GM19372 (cell line): Measurements from ENCODE around the gene STXBP4.
"Not testable (repeated sequence)": the region's sequence is repeated elsewhere in the genome, so short reads cannot be mapped to it uniquely, and the experiment has no call there.

ENCODE experiments used
- ATAC-seq: cut with Tn5 transposase; IDR thresholded peaks from one replicate; pipeline ENCODE4 v1.9.1; 2021; ENCODE audit warnings: mild to moderate bottlenecking, low read depth, moderate library complexity; ENCODE audit not compliant: unreplicated experiment

Gene STXBP4

DNA sequence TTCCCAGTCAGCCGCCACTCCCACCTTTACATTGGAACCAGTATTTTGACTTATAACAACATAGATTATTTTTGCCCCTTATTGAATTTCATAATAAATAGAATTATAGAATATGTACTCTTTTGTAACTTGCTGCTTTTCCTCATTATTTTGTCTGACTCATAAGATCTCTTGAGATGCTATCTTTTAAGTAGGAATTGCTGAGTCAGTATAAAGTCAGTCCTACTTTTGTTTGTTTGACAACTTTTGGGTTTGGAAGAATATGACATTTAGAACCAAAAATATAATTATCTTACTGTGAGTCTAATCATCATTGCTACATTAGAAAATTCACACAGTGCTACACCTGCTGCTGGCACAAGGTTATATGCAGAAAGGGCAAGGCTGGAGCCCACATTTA lies 69.7 kb downstream of the STXBP4 start:
- ATAC-seq = no peak

DNA sequence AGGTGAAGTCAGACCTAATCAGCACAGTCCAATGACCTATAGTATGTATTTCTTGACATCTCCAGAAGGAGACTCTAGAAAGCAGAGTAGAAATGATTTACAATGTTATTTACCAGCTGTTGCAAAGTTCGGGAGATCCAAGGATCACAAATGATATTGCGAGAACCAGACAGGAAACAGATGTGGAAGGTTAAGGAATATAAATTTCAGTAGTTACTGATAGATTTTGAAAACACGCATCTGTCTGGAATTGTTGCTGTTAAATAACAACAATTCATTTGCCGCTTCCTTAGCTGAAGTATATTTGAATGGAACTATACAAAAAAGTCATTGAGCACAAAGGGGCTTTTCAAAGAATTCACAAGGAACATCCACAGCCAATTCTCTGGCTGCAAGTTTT lies 72.0 kb downstream of the STXBP4 start:
- ATAC-seq = no peak

DNA sequence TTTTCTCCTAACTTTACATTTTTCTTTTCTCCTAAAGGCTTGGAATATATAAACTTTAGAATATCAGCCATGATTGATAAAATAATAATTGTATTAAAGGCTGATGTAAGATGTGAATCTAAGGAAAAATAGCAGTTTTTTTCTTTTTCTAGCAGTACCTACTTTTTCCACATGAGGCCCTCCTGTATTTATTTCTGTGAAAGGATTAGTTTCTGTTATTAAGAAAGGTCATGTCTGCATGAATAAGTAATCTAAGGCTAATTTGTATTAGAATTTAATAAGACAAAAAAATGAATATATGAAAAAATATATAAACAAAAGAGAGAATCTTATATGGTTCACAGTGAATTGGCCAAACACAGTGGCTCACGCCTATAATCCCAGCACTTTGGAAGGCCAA lies 85.3 kb downstream of the STXBP4 start:
- ATAC-seq = no peak

DNA sequence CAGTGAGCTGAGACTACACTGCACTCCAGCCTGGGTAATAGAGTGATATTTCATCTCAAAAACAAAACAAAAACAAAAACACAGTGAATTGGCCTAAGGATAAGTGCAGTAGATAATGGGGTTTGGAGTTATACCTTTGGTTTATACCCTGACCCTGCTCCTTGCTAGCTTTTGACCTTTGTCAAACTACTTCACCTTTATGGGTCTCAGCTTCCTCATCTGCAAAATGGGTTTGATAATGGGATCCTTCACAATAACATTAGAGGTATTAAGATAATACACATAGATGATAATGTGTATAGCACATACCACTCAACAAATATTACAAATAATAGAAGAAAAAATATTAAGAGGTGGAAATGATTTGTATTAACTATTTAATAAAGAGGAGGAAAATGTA lies 85.9 kb downstream of the STXBP4 start:
- ATAC-seq = no peak

DNA sequence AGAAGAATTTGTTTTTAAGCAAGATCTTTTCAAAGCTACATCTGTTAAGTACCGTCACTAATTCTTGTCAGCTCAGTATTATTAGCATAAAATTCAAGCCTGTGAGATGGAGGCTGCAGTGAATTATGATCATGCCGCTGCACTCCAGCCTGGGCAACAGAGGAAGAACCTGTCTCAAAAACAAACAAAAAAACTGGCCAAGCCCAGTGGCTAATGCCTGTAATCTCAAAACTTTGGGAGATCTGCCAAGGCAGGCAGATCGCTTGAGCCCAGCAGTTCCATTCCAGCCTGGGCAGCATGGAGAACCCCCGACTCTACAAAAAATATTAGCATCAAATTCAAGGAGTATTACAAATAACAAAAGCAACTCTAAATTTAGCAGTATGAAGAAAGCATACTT lies 88.0 kb downstream of the STXBP4 start:
- no peak for ATAC-seq

DNA sequence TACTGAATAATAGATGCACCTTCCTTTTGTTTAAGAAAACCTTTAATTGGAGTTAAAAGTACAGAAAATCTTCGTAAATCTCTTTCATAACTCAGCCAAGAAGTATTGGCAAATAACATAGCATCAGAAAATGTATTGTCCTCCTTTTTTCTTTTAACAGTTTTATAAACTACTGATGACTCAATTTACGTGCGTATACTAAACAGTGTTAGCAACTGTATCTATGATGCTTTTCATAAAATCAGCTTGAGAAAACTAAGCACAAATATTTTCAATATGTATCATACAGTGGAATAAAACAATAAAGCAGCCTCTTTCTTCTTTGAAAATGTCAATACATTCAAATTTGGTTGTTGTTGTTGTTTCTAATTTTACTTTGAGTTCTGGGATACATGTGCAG lies 88.6 kb downstream of the STXBP4 start:
- no peak for ATAC-seq

DNA sequence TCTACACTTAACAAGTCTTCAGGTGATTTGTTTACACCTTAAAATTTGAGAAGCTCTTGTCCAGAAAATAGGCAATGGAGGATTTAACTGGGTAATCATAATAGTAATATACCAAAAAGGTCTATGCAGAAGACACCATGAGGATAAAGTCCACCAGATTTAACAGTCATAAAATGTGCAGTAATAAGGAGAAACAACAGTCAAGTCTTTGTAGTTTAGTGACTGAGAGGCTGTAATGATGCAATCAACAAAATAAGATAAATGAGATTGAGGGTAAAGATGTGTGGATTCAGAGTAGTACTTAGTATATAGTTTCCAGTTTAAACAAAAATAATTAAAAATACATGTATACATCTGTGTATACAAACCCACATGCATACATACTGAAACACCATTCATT lies 91.2 kb downstream of the STXBP4 start:
- ATAC-seq = no peak

DNA sequence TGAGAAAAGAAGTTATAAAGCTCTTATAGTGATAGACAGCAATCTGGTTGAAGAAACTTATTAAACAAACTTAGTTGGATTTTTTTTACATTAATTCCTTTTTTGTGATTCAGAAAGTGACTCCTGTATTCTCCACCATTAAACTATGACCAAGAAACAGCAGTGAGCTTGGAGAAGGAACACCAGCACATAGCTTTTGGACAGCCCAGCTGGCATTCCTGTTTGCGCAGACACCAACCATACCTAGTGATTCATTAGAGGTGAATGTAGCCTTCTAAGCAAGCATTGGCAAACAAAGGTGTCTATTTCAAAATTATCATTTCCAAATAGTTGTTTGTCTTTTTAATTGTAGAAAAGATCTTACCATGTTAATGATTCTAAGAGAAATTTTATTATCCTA lies 94.4 kb downstream of the STXBP4 start:
- ATAC-seq = no peak

DNA sequence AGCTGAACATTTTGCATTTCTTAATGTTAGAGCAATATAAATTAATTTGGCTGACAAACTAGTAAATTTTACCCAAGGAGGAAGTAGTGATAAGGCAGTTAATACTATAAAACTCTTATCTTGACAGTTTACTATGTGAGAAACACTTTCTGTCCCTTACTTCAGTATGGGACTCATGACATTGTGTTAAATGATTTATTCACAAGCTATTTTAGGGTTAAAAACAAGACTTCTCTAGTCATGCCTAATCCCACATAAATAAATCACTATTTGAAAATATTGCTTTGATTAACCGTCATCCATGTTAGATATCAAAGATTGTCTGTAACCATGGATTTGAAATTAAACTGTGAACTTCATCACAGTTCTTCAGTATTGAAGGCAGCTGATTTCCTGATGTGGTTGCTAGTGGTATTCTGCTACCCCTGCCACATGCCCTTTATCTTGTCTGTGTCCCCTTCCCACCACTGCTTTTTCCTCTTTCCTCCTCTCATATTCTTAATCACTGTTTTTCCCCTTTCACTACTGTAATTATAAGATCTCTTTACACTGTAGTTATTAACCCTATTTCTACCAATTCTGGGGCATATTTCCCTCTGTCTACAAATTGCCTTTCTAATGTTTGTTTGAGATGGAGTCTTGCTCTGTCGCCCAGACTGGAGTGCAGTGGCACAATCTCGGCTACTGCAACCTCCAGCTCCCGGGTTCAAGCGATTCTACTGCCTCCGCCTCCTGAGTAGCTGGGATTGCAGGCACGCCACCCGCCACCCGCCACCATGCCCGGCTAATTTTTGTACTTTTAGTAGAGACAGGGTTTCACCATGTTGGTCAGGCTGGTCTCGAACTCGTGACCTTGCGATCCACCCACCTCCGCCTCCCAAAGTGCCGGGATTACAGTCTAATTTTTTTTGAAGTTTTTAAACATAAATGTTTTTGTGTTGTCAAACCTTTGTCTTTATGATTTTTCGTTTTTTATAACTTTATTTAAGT lies 95.6 kb downstream of the STXBP4 start:
- no peak for ATAC-seq

DNA sequence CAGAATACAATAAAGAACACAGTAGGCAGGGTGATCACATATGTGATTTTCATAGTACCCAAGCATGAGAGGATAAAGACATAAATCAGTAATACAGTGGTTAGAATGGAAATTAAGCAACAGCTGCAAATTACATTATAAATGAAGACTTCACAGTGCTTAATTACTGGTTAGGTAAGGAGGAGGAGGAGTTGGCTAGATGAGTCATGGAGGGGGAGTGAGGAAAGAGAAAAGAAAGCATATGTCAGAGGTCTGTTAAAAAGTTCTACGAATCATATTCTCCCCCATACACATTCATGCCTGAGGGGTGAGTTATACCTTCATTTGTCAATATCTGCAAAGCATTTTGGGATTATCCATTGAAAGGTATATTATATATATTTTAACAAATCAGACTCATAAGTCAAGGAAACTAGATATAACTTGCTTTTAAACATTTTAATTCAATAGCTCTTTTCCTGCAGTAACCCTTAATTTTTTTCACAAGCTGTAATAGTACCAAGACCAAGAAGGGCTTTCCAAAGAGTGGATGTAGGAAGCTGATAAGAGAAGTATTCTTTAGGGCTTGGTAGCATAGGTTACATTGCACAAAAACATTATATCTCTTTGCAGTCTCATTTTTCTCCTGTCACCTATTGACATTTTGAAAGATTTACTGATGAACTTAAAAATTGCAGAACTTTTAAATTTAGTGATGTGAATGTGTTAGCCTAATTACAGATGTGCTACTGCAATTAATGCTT lies 99.3 kb downstream of the STXBP4 start:
- no peak for ATAC-seq

DNA sequence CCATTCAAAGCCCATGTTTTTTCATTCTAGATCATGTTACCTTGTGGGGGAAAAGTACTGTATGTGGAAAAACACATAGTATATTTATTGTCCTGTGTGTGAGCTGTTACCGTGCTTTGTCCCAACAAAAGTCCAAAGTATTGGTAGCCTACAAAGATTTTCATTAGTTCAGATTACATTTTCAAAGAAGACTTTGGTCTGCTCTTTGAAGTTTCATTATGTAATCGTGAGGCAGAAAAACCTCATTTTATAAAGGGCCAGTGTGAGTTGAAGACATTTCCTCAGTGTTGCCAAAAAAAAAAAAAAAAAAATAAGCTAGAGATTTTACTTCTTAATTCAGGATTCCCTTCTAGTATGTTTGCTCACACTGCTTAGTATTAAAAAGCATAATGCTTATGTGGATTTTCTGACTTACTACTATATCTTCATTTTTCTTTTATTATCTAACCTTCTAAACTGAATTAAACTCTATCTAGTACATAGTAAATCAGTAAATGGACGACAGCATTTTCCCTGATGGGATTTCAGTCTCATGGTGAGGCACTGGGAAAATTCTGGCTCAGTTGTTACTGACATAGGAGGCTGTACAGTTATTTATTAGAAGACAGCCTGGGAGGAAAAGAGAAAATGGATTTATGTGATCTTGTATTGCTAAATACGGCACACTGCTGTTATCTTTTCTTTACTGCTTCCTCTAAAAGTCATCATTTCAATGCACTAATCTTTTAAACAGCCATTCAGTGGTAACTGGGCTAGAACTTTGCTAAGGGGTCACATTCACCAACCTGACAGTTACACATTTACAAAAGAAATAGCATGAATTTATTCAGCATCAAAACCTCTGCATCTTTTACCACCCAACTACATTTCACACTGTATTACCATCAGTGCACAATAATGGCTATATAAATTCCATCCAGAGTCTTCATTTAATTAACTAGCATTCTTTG lies 100.6 kb downstream of the STXBP4 start:
- no peak for ATAC-seq

DNA sequence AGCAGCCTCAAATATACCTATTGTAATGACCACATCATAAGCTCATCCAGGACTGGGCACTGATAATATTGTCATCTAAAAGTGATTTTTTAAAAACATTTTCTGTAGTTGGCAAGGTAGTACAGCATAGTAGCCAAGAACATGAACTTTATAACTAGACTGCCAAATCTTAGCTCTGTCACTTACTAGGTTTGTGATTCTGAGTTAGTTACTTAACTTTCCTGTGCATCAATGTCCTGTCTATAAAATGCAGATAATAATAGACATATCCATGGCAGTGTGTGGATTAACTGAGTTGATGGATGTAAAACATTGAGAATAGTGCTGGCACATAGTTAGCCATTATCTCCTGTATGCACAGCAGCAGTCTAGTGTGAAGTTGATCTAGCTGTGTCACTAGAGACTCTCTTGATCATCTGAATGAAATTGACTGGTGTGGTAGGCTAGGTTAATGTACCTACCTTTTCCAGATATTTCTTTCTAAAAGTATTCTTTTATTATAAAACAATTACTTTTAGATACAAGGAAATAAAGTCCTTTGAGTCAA lies 101.5 kb downstream of the STXBP4 start:
- ATAC-seq = no peak

DNA sequence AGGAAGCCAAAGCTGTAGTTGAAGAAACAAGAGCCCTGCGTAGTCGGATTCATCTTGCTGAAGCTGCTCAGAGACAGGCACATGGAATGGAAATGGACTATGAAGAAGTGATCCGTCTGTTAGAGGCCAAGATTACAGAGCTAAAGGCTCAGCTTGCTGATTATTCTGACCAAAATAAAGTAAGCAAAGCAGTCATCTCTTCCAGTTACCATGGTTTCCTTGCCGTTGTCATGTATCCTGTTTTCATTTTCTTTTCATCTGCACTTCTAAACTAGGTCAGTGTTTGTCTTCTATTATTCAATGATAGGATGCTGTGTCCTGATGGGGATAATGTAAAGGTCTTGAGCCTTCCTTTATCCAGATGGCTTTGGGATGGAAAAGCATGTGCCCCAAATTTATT lies 104.3 kb downstream of the STXBP4 start:
- no peak for ATAC-seq

DNA sequence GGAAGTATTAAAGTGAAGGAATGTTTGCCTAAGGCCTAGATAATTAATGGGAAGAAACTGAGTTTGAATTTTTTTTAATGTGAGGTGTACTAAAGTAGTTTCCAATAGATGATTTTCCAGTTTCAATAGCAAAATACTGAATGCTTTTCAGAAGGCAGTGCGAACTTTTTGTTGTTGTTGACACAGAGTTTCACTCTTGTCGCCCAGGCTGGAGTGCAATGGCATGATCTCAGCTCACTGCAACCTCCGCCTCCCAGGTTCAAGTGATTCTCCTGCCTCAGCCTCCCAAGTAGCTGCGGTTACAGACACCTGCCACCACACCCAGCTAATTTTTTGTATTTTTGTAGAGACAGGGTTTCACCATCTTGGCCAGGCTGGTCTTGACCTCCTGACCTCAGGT lies 104.9 kb downstream of the STXBP4 start:
- ATAC-seq = not testable (repeated sequence)

DNA sequence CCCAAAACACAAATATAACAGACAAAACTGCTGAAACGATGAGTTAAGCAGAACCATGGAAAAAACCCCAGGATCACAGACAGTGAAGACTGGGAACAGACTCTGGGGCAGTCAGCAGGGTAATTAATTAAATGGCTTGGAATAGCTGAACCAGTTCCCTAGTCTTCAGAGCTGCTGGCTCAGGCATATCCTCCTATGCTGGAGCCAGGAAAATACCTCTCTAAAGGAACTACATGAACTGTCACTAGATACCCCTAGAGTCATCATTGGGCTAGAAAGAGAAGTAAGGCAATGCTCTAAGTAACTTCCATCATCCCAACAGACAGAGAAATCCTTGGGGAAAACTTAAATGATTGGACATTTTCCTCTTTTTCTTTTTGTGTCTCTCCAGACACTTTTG lies 113.0 kb downstream of the STXBP4 start:
- ATAC-seq = no peak

DNA sequence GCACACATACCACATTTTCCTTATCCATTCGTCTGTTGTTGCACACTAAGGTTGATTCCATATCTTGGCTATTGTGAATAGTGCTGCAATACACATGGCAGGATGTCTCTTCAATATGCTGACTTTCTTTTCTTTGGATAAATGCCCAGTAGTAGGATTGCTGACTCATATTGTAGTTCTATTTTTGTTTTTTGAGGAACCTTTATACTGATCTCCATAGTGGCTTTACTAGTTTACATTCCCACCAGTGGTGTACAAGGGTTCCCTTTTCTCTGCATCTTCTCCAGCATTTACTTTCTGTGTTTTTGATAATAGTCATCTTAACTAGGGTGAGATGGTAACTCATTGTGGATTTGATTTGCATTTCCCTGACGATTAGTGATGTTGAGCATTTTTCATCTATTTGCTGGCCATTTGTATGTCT lies 118.1 kb downstream of the STXBP4 start:
- ATAC-seq = no peak

DNA sequence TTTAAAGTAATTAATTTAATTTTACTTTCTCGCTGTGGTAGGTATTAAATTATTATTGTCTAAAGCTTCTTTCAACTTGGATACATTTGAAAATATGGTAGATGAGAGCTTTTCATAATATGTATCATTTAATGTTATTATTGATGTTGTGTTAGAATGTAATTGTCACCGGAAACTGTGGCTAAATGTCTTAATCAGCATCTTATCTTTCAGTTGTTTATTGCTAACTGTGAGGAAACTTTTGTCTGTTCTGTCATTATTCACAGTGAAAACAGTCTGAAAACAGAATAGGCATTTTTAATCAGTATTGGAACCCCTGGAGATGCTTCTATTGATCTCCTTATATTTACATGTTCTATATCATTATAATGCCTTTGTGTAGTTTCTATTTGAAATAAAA lies 120.7 kb downstream of the STXBP4 start:
- ATAC-seq = no peak

DNA sequence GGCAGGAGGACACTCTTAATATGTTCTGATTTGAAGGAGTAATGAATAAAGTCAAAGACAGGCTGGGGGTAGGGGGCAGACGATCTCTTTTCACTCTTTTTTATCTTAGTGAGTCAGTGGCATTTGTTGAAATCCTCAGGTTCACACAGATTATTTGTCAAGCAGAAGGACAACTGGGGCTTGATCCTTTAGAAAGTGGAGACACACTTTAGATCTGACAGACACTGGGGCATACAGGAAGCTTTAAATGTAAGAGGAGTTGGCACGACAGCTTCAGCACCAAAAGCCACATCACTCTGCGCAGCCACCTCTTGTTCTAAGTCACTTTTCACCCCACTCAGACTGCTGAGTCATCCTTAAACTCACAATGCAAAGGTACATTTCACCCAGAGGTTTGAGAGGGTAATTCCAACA lies 121.5 kb downstream of the STXBP4 start:
- peak; percentile 96 for ATAC-seq

DNA sequence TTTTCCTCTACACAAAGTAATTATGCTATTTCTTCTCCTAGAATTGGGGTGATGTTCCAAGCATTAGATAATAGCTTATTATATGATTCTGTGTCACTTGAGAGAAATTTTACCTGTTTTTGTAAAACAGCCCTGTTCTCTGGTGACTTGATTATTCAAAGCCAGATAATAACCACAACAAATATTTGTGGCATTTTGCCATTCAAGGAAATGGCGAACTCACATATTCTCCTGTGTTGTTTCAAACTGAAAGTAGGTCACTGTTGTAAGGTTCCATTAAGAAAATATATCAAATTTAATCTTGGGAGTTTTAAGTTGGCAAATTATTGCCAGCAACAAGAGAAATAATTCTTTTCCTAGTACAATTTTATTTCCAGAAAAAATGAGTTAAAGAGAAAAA lies 124.8 kb downstream of the STXBP4 start:
- no peak for ATAC-seq

DNA sequence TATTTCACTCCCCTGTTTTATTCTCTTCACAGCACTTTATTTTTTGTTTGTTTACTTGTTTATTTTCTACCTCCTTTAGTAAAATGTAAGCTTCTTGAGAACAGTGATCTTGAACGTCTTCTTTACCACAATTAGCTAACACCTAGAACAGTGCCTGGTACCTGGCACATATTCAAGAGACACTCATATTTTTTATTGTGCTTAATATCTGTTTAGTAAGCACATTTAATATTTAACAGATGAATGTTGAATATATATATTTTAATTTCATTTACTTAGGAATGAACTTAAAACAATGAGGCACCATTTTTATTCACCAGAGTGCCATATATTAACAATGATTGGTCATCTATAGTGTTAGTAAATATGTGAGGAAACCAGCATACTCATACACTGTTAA lies 130.2 kb downstream of the STXBP4 start:
- ATAC-seq = no peak
